H1 (cell line): Measurements from ENCODE around the gene CDCA3. TPM values are rescaled to one million over a fixed set of nuclear protein-coding genes. Genes with fewer than 3 reads are reported as not detected.

Experiments used
- CTCF ChIA-PET: fragments of 300-600 bp; sonication (Branson Sonifier 250); formaldehyde crosslinking; loops from one replicate; lab custom pipeline; 2021; ENCODE audit not compliant: partially characterized antibody; lab: Charles Lee
- POLR2A ChIA-PET: fragments of 300-600 bp; sonication (Branson Sonifier 250); formaldehyde crosslinking; loops from one replicate; lab custom pipeline; 2021; ENCODE audit warnings: inconsistent platforms; ENCODE audit not compliant: partially characterized antibody; lab: Charles Lee
- DNase-seq, 2 experiments: peaks; one replicate each; pipeline versions ENCODE4 v3.0.0 to v3.0.0-alpha.2; 2010 to 2022; ENCODE audit warnings: low spot score in 2 of 2, low read depth in 1 of 2, mixed read lengths in 1 of 2
- FAIRE-seq: peaks from 2 replicates; lab custom pipeline; 2011; peaks lifted over from hg19 to GRCh38; lab: Jason Lieb, UNC
- H2AFZ ChIP-seq: 2 replicates; pipeline ENCODE4 v1.8.1; 2012; ENCODE audit warnings: low read length, inconsistent platforms
- H2AK5ac ChIP-seq: 2 replicates; pipeline ENCODE4 v1.6.1; 2013; ENCODE audit warnings: low read depth, low read length
- H2BK120ac ChIP-seq: replicated peaks from 2 replicates; pipeline ENCODE3; 2013; ENCODE audit warnings: low read depth, low read length, inconsistent platforms
- H2BK12ac ChIP-seq: 2 replicates; pipeline ENCODE4 v1.6.1; 2013; ENCODE audit warnings: low read depth, low read length
- H2BK15ac ChIP-seq: 2 replicates; pipeline ENCODE4 v1.6.1; 2013; ENCODE audit warnings: low read length
- H2BK20ac ChIP-seq: 2 replicates; pipeline ENCODE4 v1.6.1; 2013; ENCODE audit warnings: low read length
- H2BK5ac ChIP-seq: 2 replicates; pipeline ENCODE4 v1.6.1; 2013; ENCODE audit warnings: low read depth, low read length
- H3K14ac ChIP-seq: 2 replicates; pipeline ENCODE4 v1.6.1; 2013; ENCODE audit warnings: inconsistent platforms; ENCODE audit not compliant: insufficient read length
- H3K18ac ChIP-seq: 2 replicates; pipeline ENCODE4 v1.6.1; 2013; ENCODE audit warnings: low read length; ENCODE audit errors: extremely low read depth
- H3K23ac ChIP-seq: 2 replicates; pipeline ENCODE4 v1.6.1; 2013; ENCODE audit warnings: inconsistent platforms; ENCODE audit not compliant: insufficient read length
- H3K23me2 ChIP-seq: 2 replicates; pipeline ENCODE4 v1.6.1; 2013; ENCODE audit warnings: low read depth, low read length
- H3K27ac ChIP-seq: 2 replicates; pipeline ENCODE4 v1.6.1; 2011; ENCODE audit warnings: low read depth, low read length, inconsistent platforms
- H3K27me3 ChIP-seq, 4 experiments: replicated peaks in 1 of 4; 1 replicate in 1 of 4; 2 replicates in 3 of 4; pipeline versions ENCODE4 v1.6.1 to v1.8.1; 2011 to 2013; ENCODE audit warnings: low read length in 3 of 4, mild to moderate bottlenecking in 3 of 4, inconsistent platforms in 2 of 4, mixed read lengths in 2 of 4, moderate library complexity in 1 of 4; ENCODE audit not compliant: control insufficient read depth in 3 of 4, insufficient read depth in 3 of 4; ENCODE audit errors: extremely low read depth in 1 of 4
- H3K36me3 ChIP-seq, 4 experiments: 2 replicates each; pipeline versions ENCODE4 v1.6.1 to v1.8.1; 2011 to 2013; ENCODE audit warnings: mild to moderate bottlenecking in 4 of 4, low read length in 3 of 4, moderate library complexity in 2 of 4, control low read depth in 1 of 4, inconsistent platforms in 1 of 4; ENCODE audit not compliant: insufficient read depth in 4 of 4, control insufficient read depth in 2 of 4
- H3K4ac ChIP-seq: replicated peaks from 2 replicates; pipeline ENCODE3; 2013; ENCODE audit warnings: low read length, low read depth, mixed read lengths, inconsistent platforms; ENCODE audit not compliant: insufficient read length
- H3K4me1 ChIP-seq, 4 experiments: replicated peaks in 1 of 4; 1 replicate in 1 of 4; 2 replicates in 3 of 4; pipeline versions ENCODE4 v1.6.1 to v1.8.1; 2011 to 2013; ENCODE audit warnings: low read length in 3 of 4, inconsistent platforms in 2 of 4, mixed read lengths in 1 of 4; ENCODE audit not compliant: insufficient read depth in 4 of 4, control insufficient read depth in 3 of 4
- H3K4me2 ChIP-seq, 2 experiments: 2 replicates each; pipeline versions ENCODE4 v1.6.1 to v1.8.1; 2011 to 2013; ENCODE audit warnings: low read depth in 2 of 2, low read length in 2 of 2, control low read depth in 1 of 2, inconsistent platforms in 1 of 2, mild to moderate bottlenecking in 1 of 2; ENCODE audit not compliant: insufficient read depth in 1 of 2
- H3K4me3 ChIP-seq, 4 experiments: fragments of 200-600, 300-600 bp in 1 of 4; sonication (generic), shearing (Covaris generic), sonication (Bioruptor Twin) in 1 of 4; 2 replicates each; pipeline versions ENCODE4 v1.5.1 to v1.8.1; 2011 to 2016; ENCODE audit warnings: low read length in 4 of 4, low read depth in 3 of 4, control low read depth in 2 of 4, inconsistent platforms in 2 of 4, mild to moderate bottlenecking in 2 of 4, mixed read lengths in 1 of 4, moderate library complexity in 1 of 4; ENCODE audit not compliant: insufficient read depth in 2 of 4; ENCODE audit errors: extremely low read depth in 1 of 4
- H3K56ac ChIP-seq: replicated peaks from 2 replicates; pipeline ENCODE3; 2013; ENCODE audit warnings: low read depth, mild to moderate bottlenecking, mixed read lengths, low read length, inconsistent platforms; ENCODE audit not compliant: insufficient read length
- H3K79me1 ChIP-seq: 2 replicates; pipeline ENCODE4 v1.6.1; 2013; ENCODE audit warnings: low read depth, low read length, control low read depth
- H3K79me2 ChIP-seq, 2 experiments: 2 replicates each; pipeline versions ENCODE4 v1.6.1 to v1.8.1; 2012 to 2013; ENCODE audit warnings: low read length in 2 of 2, mild to moderate bottlenecking in 2 of 2, inconsistent platforms in 1 of 2; ENCODE audit not compliant: insufficient read depth in 2 of 2, control insufficient read depth in 1 of 2
- H3K9ac ChIP-seq, 4 experiments: replicated peaks in 1 of 4; 1 replicate in 1 of 4; 2 replicates in 3 of 4; pipeline versions ENCODE4 v1.6.1 to v1.8.1; 2011 to 2013; ENCODE audit warnings: low read depth in 3 of 4, low read length in 3 of 4, control low read depth in 2 of 4, mild to moderate bottlenecking in 2 of 4, moderate library complexity in 2 of 4, inconsistent platforms in 1 of 4; ENCODE audit errors: extremely low read depth in 1 of 4
- H3K9me3 ChIP-seq, 2 experiments: 2 replicates each; pipeline versions ENCODE4 v1.6.1 to v1.8.1; 2012 to 2013; ENCODE audit warnings: mild to moderate bottlenecking in 2 of 2, moderate library complexity in 2 of 2, control low read depth in 1 of 2, inconsistent platforms in 1 of 2, low read depth in 1 of 2, low read length in 1 of 2, mixed read lengths in 1 of 2; ENCODE audit not compliant: insufficient read depth in 2 of 2
- H4K20me1 ChIP-seq, 2 experiments: replicated peaks in 1 of 2; 2 replicates each; pipeline versions ENCODE3 to v1.8.1; 2011 to 2013; ENCODE audit warnings: inconsistent platforms in 2 of 2, low read length in 2 of 2, mild to moderate bottlenecking in 1 of 2; ENCODE audit not compliant: insufficient read depth in 2 of 2, control insufficient read depth in 1 of 2
- H4K5ac ChIP-seq: 2 replicates; pipeline ENCODE4 v1.6.1; 2013; ENCODE audit warnings: low read length, low read depth, mixed read lengths, inconsistent platforms; ENCODE audit not compliant: insufficient read length
- H4K8ac ChIP-seq: 2 replicates; pipeline ENCODE4 v1.8.0; 2013; ENCODE audit warnings: mild to moderate bottlenecking, moderate library complexity, low read length, inconsistent platforms; ENCODE audit not compliant: insufficient read depth; ENCODE audit errors: extremely low read depth
- H4K91ac ChIP-seq: replicated peaks from 2 replicates; pipeline ENCODE3; 2013; ENCODE audit warnings: low read length, mixed read lengths, inconsistent platforms; ENCODE audit not compliant: insufficient read length
- SP2 ChIP-seq: IDR thresholded peaks from 2 replicates; pipeline ENCODE4 v1.6.1; 2012; ENCODE audit warnings: mild to moderate bottlenecking, low read length, inconsistent platforms
- WGBS, 2 experiments: shearing (Covaris generic) in 1 of 2; methylation state at CpG; one replicate each; pipeline versions ENCODE4 v1.1.6 to v1.1.7; 2013 to 2015; ENCODE audit warnings: low lambda C conversion rate in 2 of 2, mixed read lengths in 2 of 2, inconsistent platforms in 1 of 2, low coverage in 1 of 2, missing lambda C conversion rate in 1 of 2; ENCODE audit not compliant: insufficient replicate concordance in 2 of 2, insufficient coverage in 1 of 2, insufficient read length in 1 of 2; ENCODE audit errors: extremely low coverage in 1 of 2, missing lambda C conversion rate in 1 of 2; 5-methylcytosine and 5-hydroxymethylcytosine counted together
- polyA plus RNA-seq, 7 experiments: library from polyadenylated mRNA; depleted of rRNA in 3 of 7; stranded (reverse) in 5 of 7; unstranded in 2 of 7; fragments of >200 nt in 5 of 7; fragments of 200-250 nt in 2 of 7; gene quantifications; 1 replicate in 5 of 7; 2 replicates in 1 of 7; 4 replicates in 1 of 7; pipeline versions ENCODE4 v1.2.1 to v1.2.3, GENCODE V29; 2011 to 2013; ENCODE audit warnings: missing spikeins in 2 of 7, mixed read lengths in 2 of 7
- total RNA-seq: library from RNA; stranded (reverse); fragmentation: NEBNext Ultra II Directional; extraction: Animal tissue kit (Norgen Biotek cat#: 25700); gene quantifications from 2 replicates; pipeline ENCODE4 v1.2.1, GENCODE V29; 2021

Gene CDCA3
- total and polyA plus RNA-seq, 2 of the 8 experiments (the other 6 are each of a cell fraction or from before 2014, with no cell fraction given): 47.7 to 71.2 TPM

DNA sequence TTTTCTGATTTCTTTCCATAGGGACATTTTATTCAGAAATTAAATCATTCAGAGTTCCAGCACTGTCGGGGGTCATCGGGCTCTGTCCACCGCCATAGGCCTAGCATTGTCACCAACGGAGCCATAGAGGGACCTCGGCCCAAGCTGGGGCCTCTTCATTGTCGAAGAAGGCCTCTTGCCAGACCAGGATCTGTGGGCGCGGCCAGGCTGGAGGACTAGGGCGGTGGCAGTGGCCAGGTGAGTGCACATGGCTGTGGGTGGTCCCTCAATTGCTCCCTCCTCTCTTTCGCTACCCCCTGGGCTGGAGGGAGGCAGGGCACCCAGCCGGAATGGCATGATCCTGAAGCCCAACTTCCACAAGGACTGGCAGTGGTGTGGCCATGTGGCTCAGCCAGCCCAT lies 32.6 kb upstream of the CDCA3 start:
- no peaks in the 10 kb centered on the region for H3K9me3 ChIP-seq
- H3K4me1 ChIP-seq: peaks cover 2 to 8% (median 5%) of the 10 kb centered on the region in 4 experiments; a peak in 5 of 7 replicates
- H2BK120ac ChIP-seq: peak overlapping the region; percentile 56
- no peak overlapping the region for H3K18ac ChIP-seq
- H4K8ac ChIP-seq: no peak overlapping the region
- 90% methylated on average over 11 of the region's 11 CpGs; no CpG with 5 or more reads in 1 of the 2 experiments for WGBS, 2 experiments
- H3K4ac ChIP-seq: peak overlapping the region; percentile 96
- H3K23ac ChIP-seq: no peak overlapping the region
- H3K79me2 ChIP-seq: no peaks in the 10 kb centered on the region
- CTCF ChIA-PET: interaction anchor here (2.0 to 3.1 kb wide), 3 partner anchors 11 to 41 kb away, joined by 4 to 18 read pairs (median 9); partner anchors contain the start of gene SPSB2
- no peak overlapping the region for H3K4me2 ChIP-seq
- H2BK20ac ChIP-seq: peak overlapping the region; percentile 95; the same call in 1 of the 2 replicates
- H3K79me1 ChIP-seq: no peaks in the 10 kb centered on the region
- H3K14ac ChIP-seq: no peak overlapping the region
- H4K91ac ChIP-seq: peak overlapping the region; percentile 95
- H4K20me1 ChIP-seq: no peaks in the 10 kb centered on the region
- H3K36me3 ChIP-seq: peaks cover 0 to 20% (median 1%) of the 10 kb centered on the region in 4 experiments; a peak in 4 of 8 replicates
- FAIRE-seq (no peak), DNase-seq (no peak)
- no peak overlapping the region for H2AK5ac ChIP-seq
- POLR2A ChIA-PET: interaction anchor here (0.6 to 5.7 kb wide), 7 partner anchors 11 to 60 kb away, joined by 3 to 50 read pairs (median 7); partner anchors contain the start of genes C12orf57, CDCA3, RNU7-1 and SPSB2
- H2BK15ac ChIP-seq: peak overlapping the region; percentile 6; the same call in 1 of the 2 replicates
- no peak overlapping the region for H2AFZ ChIP-seq
- no peak overlapping the region for H3K9ac ChIP-seq
- no peak overlapping the region for H3K4me3 ChIP-seq
- no peak overlapping the region for H4K5ac ChIP-seq
- H3K27me3 ChIP-seq: no peaks in the 10 kb centered on the region
- H2BK12ac ChIP-seq: peak overlapping the region; percentile 94; the same call in 1 of the 2 replicates
- peak overlapping the region; percentile 15 for H2BK5ac ChIP-seq
- no peak for TF ChIP-seq SP2
- H3K56ac ChIP-seq: no peak overlapping the region
- no peak overlapping the region for H3K27ac ChIP-seq
- H3K23me2 ChIP-seq: no peaks in the 10 kb centered on the region
